H9 (cell line): ENCODE data around the gene ANO3. TPM values are rescaled to one million over a fixed set of nuclear protein-coding genes. Genes with fewer than 3 reads are reported as not detected.

ENCODE experiments used
- DNase-seq: peaks from one replicate; pipeline ENCODE4 v3.0.0-alpha.2; 2017
- H2AFZ ChIP-seq: one replicate; pipeline ENCODE4 v1.6.1; 2013; ENCODE audit warnings: mild to moderate bottlenecking, low read length, control low read depth, moderate library complexity
- H2AK5ac ChIP-seq: 2 replicates; pipeline ENCODE4 v1.6.1; 2013; ENCODE audit warnings: low read length, control low read depth, mixed read lengths; ENCODE audit not compliant: insufficient read length
- H2BK120ac ChIP-seq: one replicate; pipeline ENCODE4 v1.6.1; 2013; ENCODE audit warnings: low read depth, mild to moderate bottlenecking, low read length, control low read depth, inconsistent platforms; ENCODE audit not compliant: poor library complexity, severe bottlenecking
- H2BK12ac ChIP-seq: 2 replicates; pipeline ENCODE4 v1.6.1; 2013; ENCODE audit warnings: low read length, control low read depth, mixed read lengths, low read depth; ENCODE audit not compliant: insufficient read length
- H2BK15ac ChIP-seq: 2 replicates; pipeline ENCODE4 v1.6.1; 2013; ENCODE audit warnings: low read depth, low read length, control low read depth
- H2BK20ac ChIP-seq: one replicate; pipeline ENCODE4 v1.6.1; 2013; ENCODE audit warnings: low read depth, mild to moderate bottlenecking, low read length, control low read depth, inconsistent platforms; ENCODE audit not compliant: poor library complexity, severe bottlenecking
- H2BK5ac ChIP-seq: 2 replicates; pipeline ENCODE4 v1.6.1; 2013; ENCODE audit warnings: low read length, control low read depth, mixed read lengths; ENCODE audit not compliant: insufficient read length
- H3K14ac ChIP-seq: 2 replicates; pipeline ENCODE4 v1.6.1; 2013; ENCODE audit warnings: low read length, control low read depth; ENCODE audit not compliant: insufficient read depth
- H3K18ac ChIP-seq: 2 replicates; pipeline ENCODE4 v1.6.1; 2013; ENCODE audit warnings: low read depth, mild to moderate bottlenecking, mixed read lengths, low read length, control low read depth; ENCODE audit not compliant: insufficient read length
- H3K23ac ChIP-seq: 2 replicates; pipeline ENCODE4 v1.6.1; 2013; ENCODE audit warnings: low read length, control low read depth, mixed read lengths, low read depth; ENCODE audit not compliant: insufficient read length
- H3K23me2 ChIP-seq: 2 replicates; pipeline ENCODE4 v1.6.1; 2013; ENCODE audit warnings: low read depth, mild to moderate bottlenecking, mixed read lengths, low read length, control low read depth; ENCODE audit not compliant: insufficient read length, poor library complexity, severe bottlenecking
- H3K27ac ChIP-seq: 2 replicates; pipeline ENCODE4 v1.5.1; 2013; ENCODE audit warnings: low read length, control low read depth, mixed read lengths, low read depth; ENCODE audit not compliant: insufficient read length
- H3K27me3 ChIP-seq: 2 replicates; pipeline ENCODE4 v1.6.1; 2013; ENCODE audit warnings: low read length, control low read depth, inconsistent platforms; ENCODE audit not compliant: insufficient read depth
- H3K4ac ChIP-seq: 2 replicates; pipeline ENCODE4 v1.6.1; 2013; ENCODE audit warnings: low read depth, mild to moderate bottlenecking, control low read depth, inconsistent platforms, low read length, moderate library complexity
- H3K4me1 ChIP-seq: 2 replicates; pipeline ENCODE4 v1.6.1; 2013; ENCODE audit warnings: low read length, control low read depth, inconsistent platforms; ENCODE audit not compliant: insufficient read depth
- H3K4me2 ChIP-seq: 2 replicates; pipeline ENCODE4 v1.6.1; 2013; ENCODE audit warnings: low read length, control low read depth, mixed read lengths; ENCODE audit not compliant: insufficient read length, insufficient read depth
- H3K56ac ChIP-seq: 2 replicates; pipeline ENCODE4 v1.6.1; 2013; ENCODE audit warnings: low read depth, mild to moderate bottlenecking, mixed read lengths, low read length, control low read depth; ENCODE audit not compliant: insufficient read length
- H3K79me1 ChIP-seq: 2 replicates; pipeline ENCODE4 v1.6.1; 2013; ENCODE audit warnings: low read depth, mild to moderate bottlenecking, moderate library complexity, low read length, control low read depth, inconsistent platforms; ENCODE audit not compliant: insufficient read depth, poor library complexity, severe bottlenecking
- H3K79me2 ChIP-seq: 2 replicates; pipeline ENCODE4 v1.6.1; 2013; ENCODE audit warnings: low read length, control low read depth, inconsistent platforms; ENCODE audit not compliant: insufficient read depth
- H3K9ac ChIP-seq: 2 replicates; pipeline ENCODE4 v1.6.1; 2013; ENCODE audit warnings: low read length, control low read depth, mixed read lengths; ENCODE audit not compliant: insufficient read length; ENCODE audit errors: extremely low read depth
- H3K9me3 ChIP-seq: one replicate; pipeline ENCODE4 v1.6.1; 2013; ENCODE audit warnings: low read depth, low read length, inconsistent platforms; ENCODE audit not compliant: control insufficient read depth
- H3T11ph ChIP-seq: one replicate; pipeline ENCODE4 v1.6.1; 2013; ENCODE audit warnings: mild to moderate bottlenecking, low read length, control low read depth, inconsistent platforms
- H4K20me1 ChIP-seq: one replicate; pipeline ENCODE4 v1.6.1; 2013; ENCODE audit not compliant: control insufficient read depth, insufficient read length, insufficient read depth
- H4K5ac ChIP-seq: 2 replicates; pipeline ENCODE4 v1.6.1; 2013; ENCODE audit warnings: low read depth, mild to moderate bottlenecking, mixed read lengths, low read length, control low read depth; ENCODE audit not compliant: insufficient read length
- H4K8ac ChIP-seq: replicated peaks from 2 replicates; pipeline ENCODE4 v1.6.1; 2013; ENCODE audit warnings: low read length, control low read depth, mixed read lengths, low read depth; ENCODE audit not compliant: insufficient read length
- H4K91ac ChIP-seq: 2 replicates; pipeline ENCODE4 v1.6.1; 2013; ENCODE audit warnings: low read depth, mild to moderate bottlenecking, moderate library complexity, mixed read lengths, low read length, control low read depth; ENCODE audit not compliant: insufficient read length
- H3K27ac Mint-ChIP-seq, 3 experiments: 2 replicates in 2 of 3; 3 replicates in 1 of 3; pipeline ENCODE4 v1.8.0; 2020 to 2021; ENCODE audit warnings: mixed read lengths in 3 of 3, mild to moderate bottlenecking in 1 of 3, moderate library complexity in 1 of 3
- H3K27me3 Mint-ChIP-seq: 2 replicates; pipeline ENCODE4 v1.8.0; 2021; ENCODE audit warnings: low read depth, mild to moderate bottlenecking, moderate library complexity, mixed read lengths
- H3K36me3 Mint-ChIP-seq, 3 experiments: 2 replicates in 2 of 3; 3 replicates in 1 of 3; pipeline ENCODE4 v1.8.0; 2020 to 2021; ENCODE audit warnings: low read depth in 3 of 3, mixed read lengths in 3 of 3; ENCODE audit not compliant: insufficient read depth in 1 of 3
- H3K4me1 Mint-ChIP-seq, 2 experiments: 2 replicates each; pipeline ENCODE4 v1.8.0; 2020; ENCODE audit warnings: mixed read lengths in 2 of 2
- H3K4me3 Mint-ChIP-seq, 2 experiments: 2 replicates in 1 of 2; 3 replicates in 1 of 2; pipeline ENCODE4 v1.8.0; 2020 to 2021; ENCODE audit warnings: mild to moderate bottlenecking in 2 of 2, mixed read lengths in 2 of 2, moderate library complexity in 1 of 2
- H3K9me3 Mint-ChIP-seq, 2 experiments: 2 replicates in 1 of 2; 3 replicates in 1 of 2; pipeline ENCODE4 v1.8.0; 2020; ENCODE audit warnings: mild to moderate bottlenecking in 2 of 2, mixed read lengths in 2 of 2, moderate library complexity in 1 of 2
- WGBS: extraction: QIAGEN DNeasy Blood & Tissue Kit; methylation state at CpG from one replicate; pipeline ENCODE4 v1.1.7; 2013; ENCODE audit warnings: missing lambda C conversion rate, low lambda C conversion rate, mixed read lengths; ENCODE audit not compliant: insufficient read length; ENCODE audit errors: extremely low coverage; 5-methylcytosine and 5-hydroxymethylcytosine counted together
- total RNA-seq: library from RNA; stranded (reverse); gene quantifications from 2 replicates; pipeline ENCODE4 v1.2.1, GENCODE V29; 2021
- TF ChIP-seq, protein P1 (sequence below): fragments of 200-600 bp; sonication (generic); conservative IDR thresholded peaks from 3 replicates; pipeline ENCODE4 v1.8.0; 2021; ENCODE audit warnings: antibody characterized with exemption, mild to moderate bottlenecking

ANO3 gene
- total RNA-seq, 1 experiment from 2014 or later: not detected

DNA sequence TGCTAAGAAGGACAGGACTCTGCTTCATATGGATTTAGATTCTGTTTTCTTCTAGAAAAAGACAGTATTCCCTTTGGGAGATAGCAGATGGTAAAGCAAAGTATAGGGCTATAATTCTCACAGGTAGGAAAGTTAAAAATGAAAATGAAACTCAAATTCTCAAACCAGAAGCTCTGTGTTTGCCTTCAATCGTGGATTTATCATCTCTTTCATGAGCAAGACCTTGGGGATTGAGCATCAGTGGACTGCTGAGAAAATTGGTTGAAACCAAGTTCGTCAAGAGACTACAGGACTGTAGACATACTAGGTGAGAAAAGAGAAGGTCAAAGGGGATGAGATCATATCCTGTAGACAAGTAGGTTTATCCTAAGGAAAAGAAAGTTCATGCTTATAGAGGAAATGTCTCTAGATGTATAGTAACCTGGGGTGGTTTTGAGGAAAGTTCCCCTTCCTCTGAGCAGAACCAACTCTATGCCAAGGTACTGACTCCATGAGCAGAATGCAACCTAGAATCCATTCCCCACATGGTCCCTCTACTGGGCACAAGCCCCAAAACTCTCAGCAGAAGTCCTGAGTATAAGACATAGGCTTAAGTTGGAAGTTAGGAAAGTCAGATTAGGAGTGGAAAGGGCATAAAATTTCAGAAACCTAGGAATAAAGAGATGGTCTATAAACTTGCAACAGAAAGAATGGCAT lies 343.5 kb downstream of the ANO3 start:
- Histone ChIP-seq H3K56ac (no peak overlapping the region), H2AFZ (no peak overlapping the region), H4K20me1 (no peaks in the 10 kb centered on the region), H4K8ac (no peak overlapping the region), H4K5ac (no peak overlapping the region), H4K91ac (no peak overlapping the region), H3K18ac (no peak overlapping the region), H2BK5ac (no peak overlapping the region), H3K14ac (no peak overlapping the region), H3K79me2 (no peaks in the 10 kb centered on the region), H3K27ac (no peak overlapping the region), H2BK12ac (no peak overlapping the region), H3K79me1 (no peaks in the 10 kb centered on the region), H3K23me2 (no peaks in the 10 kb centered on the region), H2BK120ac (no peak overlapping the region), H3K4me1 (no peaks in the 10 kb centered on the region), H3K4me2 (no peak overlapping the region), H3K4ac (no peak overlapping the region), H3K27me3 (no peaks in the 10 kb centered on the region), H3K9ac (no peak overlapping the region), H3K23ac (no peak overlapping the region), H2AK5ac (no peak overlapping the region), H2BK20ac (no peak overlapping the region), H2BK15ac (no peak overlapping the region), H3T11ph (no peak overlapping the region), H3K9me3 (no peaks in the 10 kb centered on the region)
- Mint-ChIP-seq H3K27me3 (no peaks in the 10 kb centered on the region), H3K27ac (no peak overlapping the region), H3K4me1 (no peaks in the 10 kb centered on the region), H3K9me3 (no peaks in the 10 kb centered on the region), H3K36me3 (no peaks in the 10 kb centered on the region; a peak in 1 of 7 replicates), H3K4me3 (no peak overlapping the region)
- no CpG with 5 or more reads among the region's 2 CpGs for WGBS
- TF ChIP-seq, protein P1, sequence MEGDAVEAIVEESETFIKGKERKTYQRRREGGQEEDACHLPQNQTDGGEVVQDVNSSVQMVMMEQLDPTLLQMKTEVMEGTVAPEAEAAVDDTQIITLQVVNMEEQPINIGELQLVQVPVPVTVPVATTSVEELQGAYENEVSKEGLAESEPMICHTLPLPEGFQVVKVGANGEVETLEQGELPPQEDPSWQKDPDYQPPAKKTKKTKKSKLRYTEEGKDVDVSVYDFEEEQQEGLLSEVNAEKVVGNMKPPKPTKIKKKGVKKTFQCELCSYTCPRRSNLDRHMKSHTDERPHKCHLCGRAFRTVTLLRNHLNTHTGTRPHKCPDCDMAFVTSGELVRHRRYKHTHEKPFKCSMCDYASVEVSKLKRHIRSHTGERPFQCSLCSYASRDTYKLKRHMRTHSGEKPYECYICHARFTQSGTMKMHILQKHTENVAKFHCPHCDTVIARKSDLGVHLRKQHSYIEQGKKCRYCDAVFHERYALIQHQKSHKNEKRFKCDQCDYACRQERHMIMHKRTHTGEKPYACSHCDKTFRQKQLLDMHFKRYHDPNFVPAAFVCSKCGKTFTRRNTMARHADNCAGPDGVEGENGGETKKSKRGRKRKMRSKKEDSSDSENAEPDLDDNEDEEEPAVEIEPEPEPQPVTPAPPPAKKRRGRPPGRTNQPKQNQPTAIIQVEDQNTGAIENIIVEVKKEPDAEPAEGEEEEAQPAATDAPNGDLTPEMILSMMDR: no peak
- no peak for DNase-seq
